CD14-positive monocyte (primary cell): ENCODE measurements around the gene TRAK2. TPM values are rescaled to one million over a fixed set of nuclear protein-coding genes. Genes with fewer than 3 reads are reported as not detected.

Experiments
- DNase-seq, 3 donors: peaks; one replicate each; pipeline ENCODE4 v3.0.0-alpha.2; 2011 to 2022
- H2AFZ ChIP-seq: 2 replicates; pipeline ENCODE4 v1.6.0; 2012; ENCODE audit warnings: mild to moderate bottlenecking, low read depth, low read length, inconsistent platforms; ENCODE audit not compliant: insufficient read depth, poor library complexity, severe bottlenecking
- H3K27ac ChIP-seq, 2 donors: 1 replicate in 1 of 2; 2 replicates in 1 of 2; pipeline ENCODE4 v1.5.1; 2012 to 2013; ENCODE audit warnings: low read length in 2 of 2, control low read depth in 1 of 2, inconsistent platforms in 1 of 2, low read depth in 1 of 2, mild to moderate bottlenecking in 1 of 2
- H3K27me3 ChIP-seq, 2 donors: one replicate each; pipeline versions ENCODE4 v1.6.0 to v1.6.1; 2011 to 2013; ENCODE audit warnings: low read length in 2 of 2; ENCODE audit not compliant: control insufficient read depth in 2 of 2, insufficient read depth in 2 of 2
- H3K36me3 ChIP-seq, 2 donors: replicated peaks in 1 of 2; 1 replicate in 1 of 2; 2 replicates in 1 of 2; pipeline versions ENCODE4 v1.5.1 to v1.6.1; 2012 to 2013; ENCODE audit warnings: low read length in 2 of 2, control low read depth in 1 of 2, inconsistent platforms in 1 of 2, mild to moderate bottlenecking in 1 of 2; ENCODE audit not compliant: insufficient read depth in 2 of 2, control insufficient read depth in 1 of 2
- H3K4me1 ChIP-seq, 2 donors: 1 replicate in 1 of 2; 2 replicates in 1 of 2; pipeline versions ENCODE4 v1.5.1 to v1.6.1; 2012 to 2013; ENCODE audit warnings: low read length in 2 of 2, control low read depth in 1 of 2, inconsistent platforms in 1 of 2, mild to moderate bottlenecking in 1 of 2, moderate library complexity in 1 of 2; ENCODE audit not compliant: insufficient read depth in 2 of 2, control insufficient read depth in 1 of 2
- H3K4me2 ChIP-seq: replicated peaks from 2 replicates; pipeline ENCODE3; 2012; ENCODE audit warnings: low read length, moderate library complexity, mild to moderate bottlenecking; ENCODE audit not compliant: poor library complexity, severe bottlenecking; ENCODE audit errors: extremely low read depth
- H3K4me3 ChIP-seq, 3 experiments: fragments of 200-600 bp in 1 of 3; sonication (generic) in 1 of 3; replicated peaks in 1 of 3; 1 replicate in 2 of 3; 2 replicates in 1 of 3; pipeline ENCODE4 v1.5.1; 2011 to 2013; ENCODE audit warnings: low read length in 3 of 3, mild to moderate bottlenecking in 3 of 3, control low read depth in 2 of 3, low read depth in 2 of 3, inconsistent platforms in 1 of 3, moderate library complexity in 1 of 3
- H3K79me2 ChIP-seq: 2 replicates; pipeline ENCODE4 v1.6.0; 2012; ENCODE audit warnings: mild to moderate bottlenecking, control low read depth, inconsistent platforms, low read length, moderate library complexity; ENCODE audit not compliant: insufficient read depth
- H3K9ac ChIP-seq: 2 replicates; pipeline ENCODE4 v1.6.0; 2017; ENCODE audit warnings: low read length, mild to moderate bottlenecking; ENCODE audit not compliant: insufficient read depth, poor library complexity, severe bottlenecking
- H3K9me3 ChIP-seq, 2 donors: replicated peaks in 1 of 2; 1 replicate in 1 of 2; 2 replicates in 1 of 2; pipeline versions ENCODE4 v1.5.1 to v1.6.1; 2012 to 2013; ENCODE audit warnings: low read length in 2 of 2, control low read depth in 1 of 2; ENCODE audit not compliant: control insufficient read depth in 1 of 2, insufficient read depth in 1 of 2
- H4K20me1 ChIP-seq: 2 replicates; pipeline ENCODE4 v1.6.0; 2012; ENCODE audit warnings: mild to moderate bottlenecking, low read length, control low read depth, moderate library complexity; ENCODE audit not compliant: insufficient read depth
- H3K27ac Mint-ChIP-seq, 7 donors: one replicate each; pipeline ENCODE4 v1.8.0; 2020; ENCODE audit warnings: mild to moderate bottlenecking in 7 of 7, mixed read lengths in 7 of 7, moderate library complexity in 6 of 7, inconsistent platforms in 2 of 7
- H3K27me3 Mint-ChIP-seq, 3 donors: one replicate each; pipeline ENCODE4 v1.8.0; 2021 to 2022; ENCODE audit warnings: low read depth in 3 of 3, mild to moderate bottlenecking in 3 of 3, mixed read lengths in 3 of 3, moderate library complexity in 3 of 3, inconsistent platforms in 1 of 3
- H3K36me3 Mint-ChIP-seq, 2 donors: one replicate each; pipeline ENCODE4 v1.8.0; 2020; ENCODE audit warnings: mixed read lengths in 2 of 2, inconsistent platforms in 1 of 2, mild to moderate bottlenecking in 1 of 2
- H3K4me1 Mint-ChIP-seq: one replicate; pipeline ENCODE4 v1.8.0; 2020; ENCODE audit warnings: mild to moderate bottlenecking, mixed read lengths
- H3K4me3 Mint-ChIP-seq, 2 donors: one replicate each; pipeline ENCODE4 v1.8.0; 2020; ENCODE audit warnings: mild to moderate bottlenecking in 2 of 2, mixed read lengths in 2 of 2, moderate library complexity in 1 of 2
- H3K9me3 Mint-ChIP-seq, 7 donors: one replicate each; pipeline ENCODE4 v1.8.0; 2020 to 2022; ENCODE audit warnings: mixed read lengths in 7 of 7, mild to moderate bottlenecking in 6 of 7, moderate library complexity in 6 of 7, inconsistent platforms in 2 of 7
- CTCF ChIP-seq: fragments of 200-600 bp; IDR thresholded peaks from one replicate; pipeline ENCODE4 v1.8.0; 2022; ENCODE audit warnings: antibody characterized with exemption, mild to moderate bottlenecking
- WGBS: methylation state at CpG from one replicate; pipeline ENCODE4 v1.1.5; 2013; ENCODE audit warnings: missing lambda C conversion rate; ENCODE audit not compliant: insufficient coverage; 5-methylcytosine and 5-hydroxymethylcytosine counted together
- intact Hi-C, 2 donors: fragments of 100-400 bp; cut with micrococcal nuclease; formaldehyde crosslinking; loops; one replicate each; pipeline versions ENCODE4 v1.15.0 to v1.15.1; 2023
- polyA plus RNA-seq, 3 donors: library from polyadenylated mRNA; depleted of rRNA in 1 of 3; unstranded in 2 of 3; stranded (reverse) in 1 of 3; fragments of 300-500 nt in 2 of 3; fragments of >200 nt in 1 of 3; fragmentation: Illumina TruSeq in 2 of 3; gene quantifications; 1 replicate in 2 of 3; 2 replicates in 1 of 3; pipeline ENCODE4 v1.2.3, GENCODE V29; 2012 to 2021

Gene TRAK2
- polyA plus RNA-seq, 3 donors = 7.6 to 16.8 (median 15.3) TPM

GRCh38 chr2:201432621-201433393 is 18.5 kb downstream of the TRAK2 start:
- Mint-ChIP-seq H3K9me3 (peaks cover 0 to 7% (median 6%) of the 10 kb centered on the region in 7 donors), H3K36me3 (peaks cover 10 to 17% of the 10 kb centered on the region in 2 donors), H3K27ac (peak overlapping the region in 2 of 7 donors; percentile 33 to 87), H3K27me3 (no peaks in the 10 kb centered on the region), H3K4me1 (peaks cover 19% of the 10 kb centered on the region), H3K4me3 (no peak overlapping the region)
- H3K9me3 ChIP-seq = no peaks in the 10 kb centered on the region
- peak overlapping the region in 1 of 2 donors; percentile 67 for H3K27ac ChIP-seq
- no peak for TF ChIP-seq CTCF
- DNase-seq = no peak
- H2AFZ ChIP-seq = no peak overlapping the region
- peaks cover 8 to 9% of the 10 kb centered on the region in 2 donors for H3K4me1 ChIP-seq
- WGBS = 100% methylated on average over 1 of the region's 5 CpGs
- H3K4me2 ChIP-seq = no peak overlapping the region
- intact Hi-C loops = no loop called here
- no peaks in the 10 kb centered on the region for H3K36me3 ChIP-seq
- H3K4me3 ChIP-seq = no peak overlapping the region
- H3K79me2 ChIP-seq = peaks cover 43% of the 10 kb centered on the region
- H3K9ac ChIP-seq = no peak overlapping the region
- peaks cover 38% of the 10 kb centered on the region for H4K20me1 ChIP-seq
- no peaks in the 10 kb centered on the region for H3K27me3 ChIP-seq

- no peaks in the 10 kb centered on the region for H3K27me3 Mint-ChIP-seq
- peaks cover 8 to 9% of the 10 kb centered on the region in 2 donors for H3K4me1 ChIP-seq
- H3K36me3 ChIP-seq = no peaks in the 10 kb centered on the region
- H3K4me2 ChIP-seq = no peak overlapping the region
- peak overlapping the region in 1 of 2 donors; percentile 7 for H3K4me3 Mint-ChIP-seq
- peaks cover 32% of the 10 kb centered on the region for H4K20me1 ChIP-seq
- no peak for TF ChIP-seq CTCF
- H3K27ac ChIP-seq = peak overlapping the region in 1 of 2 donors; percentile 67
- H3K9ac ChIP-seq = no peak overlapping the region
- intact Hi-C loops = no loop called here
- peaks cover 19% of the 10 kb centered on the region for H3K4me1 Mint-ChIP-seq
- no peak overlapping the region for H3K4me3 ChIP-seq
- no peak overlapping the region for H2AFZ ChIP-seq
- no peaks in the 10 kb centered on the region for H3K27me3 ChIP-seq
- WGBS = no CpG with 5 or more reads among the region's 4 CpGs
- peak; percentile 14 to 36 (median 14) for DNase-seq
- H3K9me3 Mint-ChIP-seq = peaks cover 0 to 7% (median 5%) of the 10 kb centered on the region in 7 donors
- peaks cover 10 to 17% of the 10 kb centered on the region in 2 donors for H3K36me3 Mint-ChIP-seq
- peaks cover 41% of the 10 kb centered on the region for H3K79me2 ChIP-seq
- no peaks in the 10 kb centered on the region for H3K9me3 ChIP-seq
- H3K27ac Mint-ChIP-seq = peak overlapping the region in 6 of 7 donors; percentile 0 to 87 (median 47)
Observed at GRCh38 chr2:201432038-201432620, 19.1 kb downstream of the TRAK2 start.
